ENCODE results near the gene POMC. TPM values are rescaled to one million over a fixed set of nuclear protein-coding genes. Genes with fewer than 3 reads are reported as not detected.

The POMC gene
- total RNA-seq, 1 donor: 2.2 TPM

- Histone ChIP-seq H2AFZ (ENCODE audit: low read length) (no peak overlapping the region), H3K9me3 (ENCODE audit: low read depth, low read length) (no peaks in the 10 kb centered on the region), H3K4me1 (ENCODE audit: insufficient read depth, low read length) (no peaks in the 10 kb centered on the region), H3K4me3 (ENCODE audit: insufficient read depth, low read length) (no peak overlapping the region), H3K36me3 (ENCODE audit: insufficient read depth, low read length) (no peaks in the 10 kb centered on the region), H4K20me1 (ENCODE audit: insufficient read depth, low read length) (no peaks in the 10 kb centered on the region), H3K79me2 (ENCODE audit: insufficient read depth, low read length) (no peaks in the 10 kb centered on the region), H3K27me3 (ENCODE audit: insufficient read depth, low read length) (peaks cover 31% of the 10 kb centered on the region), H3K27ac (ENCODE audit: low read depth, low read length) (no peak overlapping the region), H3K4me2 (ENCODE audit: insufficient read depth, low read length) (no peak overlapping the region)
- DNase-seq (ENCODE audit: insufficient read length, low spot score, missing footprints): no peak
- TF ChIP-seq CTCF (IDR thresholded peaks at IDR 0.05; ENCODE audit: extremely low read depth, low read depth, low read length): no peak
Observed at GRCh38 chr2:25177211-25177611, 8.8 kb upstream of the POMC start.

GRCh38 chr2:25176541-25177181, 8.3 kb upstream of the POMC start:
- H3K4me1 ChIP-seq (ENCODE audit: insufficient read depth, low read length): no peaks in the 10 kb centered on the region
- no peaks in the 10 kb centered on the region for H3K9me3 ChIP-seq (ENCODE audit: low read depth, low read length)
- H4K20me1 ChIP-seq (ENCODE audit: insufficient read depth, low read length): no peaks in the 10 kb centered on the region
- H3K27ac ChIP-seq (ENCODE audit: low read depth, low read length): no peak overlapping the region
- no peak overlapping the region for H3K4me2 ChIP-seq (ENCODE audit: insufficient read depth, low read length)
- no peaks in the 10 kb centered on the region for H3K79me2 ChIP-seq (ENCODE audit: insufficient read depth, low read length)
- H2AFZ ChIP-seq (ENCODE audit: low read length): no peak overlapping the region
- no peaks in the 10 kb centered on the region for H3K36me3 ChIP-seq (ENCODE audit: insufficient read depth, low read length)
- no peak overlapping the region for H3K4me3 ChIP-seq (ENCODE audit: insufficient read depth, low read length)
- no peak for DNase-seq (ENCODE audit: insufficient read length, low spot score, missing footprints)
- H3K27me3 ChIP-seq (ENCODE audit: insufficient read depth, low read length): peaks cover 32% of the 10 kb centered on the region
- TF ChIP-seq CTCF (IDR thresholded peaks at IDR 0.05; ENCODE audit: extremely low read depth, low read depth, low read length): no peak

GRCh38 chr2:25176138-25176537, 7.8 kb upstream of the POMC start:
- Histone ChIP-seq H3K27me3 (ENCODE audit: insufficient read depth, low read length) (peaks cover 36% of the 10 kb centered on the region), H3K4me1 (ENCODE audit: insufficient read depth, low read length) (no peaks in the 10 kb centered on the region), H3K36me3 (ENCODE audit: insufficient read depth, low read length) (no peaks in the 10 kb centered on the region), H3K79me2 (ENCODE audit: insufficient read depth, low read length) (no peaks in the 10 kb centered on the region), H3K4me2 (ENCODE audit: insufficient read depth, low read length) (no peak overlapping the region), H3K9me3 (ENCODE audit: low read depth, low read length) (no peaks in the 10 kb centered on the region), H3K4me3 (ENCODE audit: insufficient read depth, low read length) (no peak overlapping the region), H3K27ac (ENCODE audit: low read depth, low read length) (no peak overlapping the region), H2AFZ (ENCODE audit: low read length) (no peak overlapping the region), H4K20me1 (ENCODE audit: insufficient read depth, low read length) (no peaks in the 10 kb centered on the region)
- DNase-seq (ENCODE audit: insufficient read length, low spot score, missing footprints): no peak
- TF ChIP-seq CTCF (IDR thresholded peaks at IDR 0.05; ENCODE audit: extremely low read depth, low read depth, low read length): no peak

- Histone ChIP-seq H3K4me3 (ENCODE audit: insufficient read depth, low read length) (no peak overlapping the region), H4K20me1 (ENCODE audit: insufficient read depth, low read length) (no peaks in the 10 kb centered on the region), H3K27ac (ENCODE audit: low read depth, low read length) (no peak overlapping the region), H3K27me3 (ENCODE audit: insufficient read depth, low read length) (peaks cover 46% of the 10 kb centered on the region), H3K4me2 (ENCODE audit: insufficient read depth, low read length) (no peak overlapping the region), H3K36me3 (ENCODE audit: insufficient read depth, low read length) (no peaks in the 10 kb centered on the region), H3K9me3 (ENCODE audit: low read depth, low read length) (no peaks in the 10 kb centered on the region), H3K79me2 (ENCODE audit: insufficient read depth, low read length) (no peaks in the 10 kb centered on the region), H3K4me1 (ENCODE audit: insufficient read depth, low read length) (no peaks in the 10 kb centered on the region), H2AFZ (ENCODE audit: low read length) (no peak overlapping the region)
- no peak for TF ChIP-seq CTCF (IDR thresholded peaks at IDR 0.05; ENCODE audit: extremely low read depth, low read depth, low read length)
- peak; percentile 29 for DNase-seq (ENCODE audit: insufficient read length, low spot score, missing footprints)
Observed at GRCh38 chr2:25174192-25174861, 5.9 kb upstream of the POMC start.
